ENCODE measurements around the gene RNF114.

The RNF114 gene

DNA sequence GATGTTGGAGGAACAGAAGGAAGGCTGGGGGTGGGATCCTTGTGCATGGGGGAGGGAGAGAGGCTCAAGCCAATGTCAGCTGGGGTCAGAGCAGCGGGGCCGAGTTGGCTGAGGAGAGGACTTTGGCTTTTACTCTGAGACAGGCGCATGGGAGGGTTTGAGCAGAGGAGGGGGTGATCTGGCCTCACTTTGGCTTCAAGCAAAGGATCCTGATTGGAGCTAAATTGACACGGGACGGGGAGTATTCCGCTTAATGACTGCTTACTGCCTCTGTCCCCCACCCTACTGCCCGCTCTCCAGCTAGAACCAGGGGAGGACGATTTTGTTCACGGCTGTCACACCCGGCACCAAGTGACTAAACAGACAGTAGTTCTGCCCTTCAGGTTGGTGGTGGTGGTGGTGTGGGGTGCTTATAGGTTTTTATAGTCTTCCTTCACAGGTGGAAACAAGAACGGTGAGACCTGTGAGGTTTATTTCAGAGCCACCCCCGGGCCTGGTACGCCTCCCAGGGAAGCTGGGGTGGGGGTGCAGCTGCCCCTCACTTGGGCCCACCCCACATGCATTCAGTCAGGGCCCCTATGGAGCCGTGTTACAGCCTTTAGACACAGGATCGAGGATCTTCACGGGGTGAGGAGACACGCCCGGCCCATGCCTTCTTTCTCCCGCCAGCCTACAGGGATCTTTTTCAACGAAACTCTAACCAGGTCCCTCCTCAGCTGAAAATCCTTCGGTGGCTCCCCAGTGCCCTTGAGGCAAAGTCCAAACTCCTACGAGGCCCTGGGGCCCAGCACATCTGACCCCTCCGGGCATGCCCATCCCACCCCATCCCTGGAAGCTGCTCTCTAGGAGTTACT, 45.2 kb downstream of the RNF114 start:
- H3K36me3 Mint-ChIP-seq: no peaks in the 10 kb centered on the region
- peaks cover 30% of the 10 kb centered on the region for H3K4me1 Mint-ChIP-seq (ENCODE audit: low read depth)
- peak overlapping the region; percentile 85 for H3K27ac Mint-ChIP-seq
- peaks cover 3% of the 10 kb centered on the region for H3K27me3 Mint-ChIP-seq
- H3K9me3 Mint-ChIP-seq (ENCODE audit: low read depth): no peaks in the 10 kb centered on the region
- peak overlapping the region; percentile 63 for H3K4me3 Mint-ChIP-seq

DNA sequence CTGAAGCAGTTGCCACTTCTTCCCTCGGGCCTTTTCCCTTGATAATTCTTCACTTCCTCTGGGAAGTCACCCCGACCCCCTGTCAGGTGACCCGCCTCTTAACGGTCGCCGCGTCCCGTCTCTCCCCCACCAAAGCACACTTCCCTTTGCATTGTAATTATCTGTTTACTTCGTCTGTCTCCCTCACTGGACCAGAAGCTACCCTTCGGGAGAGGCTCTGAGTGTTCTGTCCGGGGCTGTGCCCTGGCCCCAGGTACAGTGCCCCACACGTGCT, 45.8 kb downstream of the RNF114 start:
- peak overlapping the region; percentile 85 for H3K27ac Mint-ChIP-seq
- H3K9me3 Mint-ChIP-seq (ENCODE audit: low read depth): no peaks in the 10 kb centered on the region
- H3K4me1 Mint-ChIP-seq (ENCODE audit: low read depth): peaks cover 30% of the 10 kb centered on the region
- peak overlapping the region; percentile 63 for H3K4me3 Mint-ChIP-seq
- H3K36me3 Mint-ChIP-seq: no peaks in the 10 kb centered on the region
- H3K27me3 Mint-ChIP-seq: no peaks in the 10 kb centered on the region

DNA sequence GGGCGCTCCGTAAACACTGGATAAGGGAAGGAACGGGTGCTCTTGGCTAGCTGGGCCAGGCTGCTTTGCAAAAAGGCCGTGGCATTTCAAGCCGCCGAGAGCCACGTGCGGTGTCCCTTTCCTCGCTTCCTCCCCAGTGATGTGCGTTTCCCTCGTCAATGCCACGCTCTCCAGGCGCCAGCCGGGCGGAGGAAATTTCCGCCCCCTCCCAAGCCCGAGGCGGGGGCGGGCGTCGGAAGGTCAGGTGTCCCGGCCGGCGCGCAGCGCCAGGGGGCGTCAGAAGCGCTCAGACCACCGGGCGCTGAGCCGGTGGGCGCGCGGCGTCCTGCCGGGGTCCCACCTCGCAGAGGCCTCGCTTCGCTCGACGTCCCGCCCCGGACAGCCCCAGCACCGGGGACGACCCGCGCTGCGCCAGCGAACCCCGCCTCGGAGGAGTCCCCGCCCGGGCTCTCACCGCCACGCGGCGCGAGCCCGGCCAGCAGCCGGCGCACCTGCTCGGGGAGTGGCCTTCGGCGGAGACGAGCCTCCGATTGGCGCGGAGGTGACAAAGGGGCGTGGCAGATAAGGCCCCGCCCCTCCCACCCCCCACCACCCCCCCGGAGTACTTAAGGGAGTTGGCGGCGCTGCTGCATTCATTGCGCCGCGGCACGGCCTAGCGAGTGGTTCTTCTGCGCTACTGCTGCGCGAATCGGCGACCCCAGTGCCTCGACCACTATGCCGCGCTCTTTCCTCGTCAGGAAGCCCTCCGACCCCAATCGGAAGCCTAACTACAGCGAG, 46.3 kb downstream of the RNF114 start, which contains the start of gene SNAI1:
SNAI1 (plus strand) TSS at position 635 of the 777 bp plus-strand sequence; CDS start at position 715, 80 bp downstream.
- no peaks in the 10 kb centered on the region for H3K9me3 Mint-ChIP-seq (ENCODE audit: low read depth)
- H3K4me1 Mint-ChIP-seq (ENCODE audit: low read depth): peaks cover 30% of the 10 kb centered on the region
- H3K4me3 Mint-ChIP-seq: peak within 1 kb of the TSS; percentile 69
- H3K27ac Mint-ChIP-seq: peak within 1 kb of the TSS; percentile 85
- H3K36me3 Mint-ChIP-seq: no peaks in the 10 kb centered on the region
- no peaks in the 10 kb centered on the region for H3K27me3 Mint-ChIP-seq

DNA sequence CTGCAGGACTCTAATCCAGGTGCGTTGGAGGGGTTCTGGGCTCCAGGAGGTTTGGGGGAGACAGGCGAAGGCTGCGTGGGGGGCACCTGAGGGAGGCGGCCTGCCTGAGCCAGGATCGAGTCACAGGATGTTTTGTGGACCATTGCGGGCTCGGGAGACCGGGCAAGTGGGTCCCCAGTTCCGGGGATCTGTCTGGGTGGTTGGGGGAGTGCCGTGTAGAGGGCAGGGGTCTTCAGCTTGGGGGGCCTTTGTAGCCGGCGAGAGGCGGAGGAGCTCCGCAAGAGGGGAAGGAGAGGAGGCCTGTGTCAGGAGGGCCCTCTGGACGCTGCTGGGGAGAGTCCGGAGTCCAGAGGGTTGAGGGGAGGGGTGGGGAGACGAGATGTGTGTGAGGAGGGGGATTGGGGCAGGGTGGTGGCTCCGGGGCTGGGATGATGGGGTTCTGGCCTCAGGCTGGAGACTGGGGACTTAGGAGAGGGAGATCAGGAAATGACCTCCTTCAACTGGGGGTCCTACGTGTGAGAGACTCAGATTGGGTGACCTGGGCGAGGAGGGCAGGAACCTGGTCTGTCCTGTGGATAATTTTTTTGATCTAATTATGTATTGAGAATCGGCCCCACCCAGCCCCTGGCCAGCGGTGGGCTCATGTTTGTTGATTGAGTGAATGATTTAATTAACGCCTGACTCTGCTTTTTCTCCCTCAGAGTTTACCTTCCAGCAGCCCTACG, 47.1 kb downstream of the RNF114 start:
- Mint-ChIP-seq H3K27ac (no peak overlapping the region), H3K27me3 (no peaks in the 10 kb centered on the region), H3K9me3 (ENCODE audit: low read depth) (no peaks in the 10 kb centered on the region), H3K4me3 (peak overlapping the region; percentile 69), H3K36me3 (no peaks in the 10 kb centered on the region), H3K4me1 (ENCODE audit: low read depth) (peaks cover 30% of the 10 kb centered on the region)

DNA sequence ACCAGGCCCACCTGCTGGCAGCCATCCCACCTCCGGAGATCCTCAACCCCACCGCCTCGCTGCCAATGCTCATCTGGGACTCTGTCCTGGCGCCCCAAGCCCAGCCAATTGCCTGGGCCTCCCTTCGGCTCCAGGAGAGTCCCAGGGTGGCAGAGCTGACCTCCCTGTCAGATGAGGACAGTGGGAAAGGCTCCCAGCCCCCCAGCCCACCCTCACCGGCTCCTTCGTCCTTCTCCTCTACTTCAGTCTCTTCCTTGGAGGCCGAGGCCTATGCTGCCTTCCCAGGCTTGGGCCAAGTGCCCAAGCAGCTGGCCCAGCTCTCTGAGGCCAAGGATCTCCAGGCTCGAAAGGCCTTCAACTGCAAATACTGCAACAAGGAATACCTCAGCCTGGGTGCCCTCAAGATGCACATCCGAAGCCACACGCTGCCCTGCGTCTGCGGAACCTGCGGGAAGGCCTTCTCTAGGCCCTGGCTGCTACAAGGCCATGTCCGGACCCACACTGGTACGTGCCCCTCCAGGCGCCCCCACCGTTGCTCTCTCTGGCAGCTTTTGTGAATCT, 47.7 kb downstream of the RNF114 start:
- peaks cover 30% of the 10 kb centered on the region for H3K4me1 Mint-ChIP-seq (ENCODE audit: low read depth)
- peak overlapping the region; percentile 58 for H3K4me3 Mint-ChIP-seq
- no peaks in the 10 kb centered on the region for H3K36me3 Mint-ChIP-seq
- H3K27ac Mint-ChIP-seq: no peak overlapping the region
- H3K27me3 Mint-ChIP-seq: no peaks in the 10 kb centered on the region
- no peaks in the 10 kb centered on the region for H3K9me3 Mint-ChIP-seq (ENCODE audit: low read depth)

DNA sequence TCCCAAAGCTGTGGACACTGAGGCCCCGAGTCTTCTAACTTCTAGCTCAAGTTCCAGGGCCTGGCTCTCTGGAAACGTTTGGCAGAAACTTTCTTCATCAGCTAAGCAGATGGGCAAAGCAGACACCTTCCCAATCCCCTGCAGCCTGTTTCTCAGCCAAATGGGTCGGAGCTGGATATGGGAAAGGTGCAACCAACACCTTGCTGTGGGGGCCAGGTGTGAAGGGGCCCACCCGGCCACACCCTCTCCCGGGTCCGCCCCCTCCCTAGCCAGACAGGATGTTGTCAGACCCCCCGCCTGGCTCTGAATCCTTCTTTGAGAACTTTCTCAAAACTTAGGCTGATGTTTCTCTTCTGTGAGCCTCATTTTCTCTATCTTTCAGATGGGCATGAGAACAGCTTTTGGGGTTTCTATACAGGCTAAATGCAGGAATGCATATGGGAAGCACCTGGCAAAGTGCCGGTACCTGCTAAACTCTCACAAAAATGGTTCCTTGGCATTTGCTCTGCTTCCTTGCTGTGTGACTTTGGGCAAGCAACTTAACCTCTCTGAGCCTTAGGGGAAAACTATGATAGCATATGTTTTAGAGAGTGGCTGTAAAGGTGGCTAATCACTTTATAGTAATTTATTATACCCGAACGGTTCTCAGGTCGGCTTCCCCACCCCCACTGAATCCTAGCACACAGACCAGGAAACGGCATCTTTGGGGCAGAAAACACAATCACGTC, 48.4 kb downstream of the RNF114 start:
- Mint-ChIP-seq H3K4me3 (no peak overlapping the region), H3K4me1 (ENCODE audit: low read depth) (peaks cover 27% of the 10 kb centered on the region), H3K9me3 (ENCODE audit: low read depth) (no peaks in the 10 kb centered on the region), H3K27me3 (no peaks in the 10 kb centered on the region), H3K36me3 (no peaks in the 10 kb centered on the region), H3K27ac (no peak overlapping the region)

DNA sequence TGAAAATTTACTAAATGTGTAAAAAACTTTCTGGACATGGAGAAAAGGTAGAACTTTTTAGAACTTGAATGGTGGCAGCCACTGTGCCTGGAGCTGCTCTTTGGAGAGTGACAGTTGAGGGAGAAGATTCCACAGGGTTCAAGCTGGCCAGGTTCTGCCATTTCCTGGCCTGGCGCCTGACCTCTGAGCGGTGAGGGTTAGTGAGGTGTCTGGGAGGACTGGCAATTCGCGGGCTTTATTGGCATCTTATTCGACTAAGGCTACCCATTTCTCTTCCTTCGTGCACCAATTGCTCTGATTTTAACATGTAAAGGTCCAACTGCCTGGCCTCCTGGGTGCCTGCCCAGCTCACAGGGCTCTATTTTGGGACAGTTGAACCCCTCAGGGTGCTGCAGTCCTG, 49.0 kb downstream of the RNF114 start:
- H3K9me3 Mint-ChIP-seq (ENCODE audit: low read depth): no peaks in the 10 kb centered on the region
- no peaks in the 10 kb centered on the region for H3K36me3 Mint-ChIP-seq
- H3K27ac Mint-ChIP-seq: no peak overlapping the region
- H3K4me3 Mint-ChIP-seq: no peak overlapping the region
- H3K4me1 Mint-ChIP-seq (ENCODE audit: low read depth): peaks cover 21% of the 10 kb centered on the region
- H3K27me3 Mint-ChIP-seq: no peaks in the 10 kb centered on the region

DNA sequence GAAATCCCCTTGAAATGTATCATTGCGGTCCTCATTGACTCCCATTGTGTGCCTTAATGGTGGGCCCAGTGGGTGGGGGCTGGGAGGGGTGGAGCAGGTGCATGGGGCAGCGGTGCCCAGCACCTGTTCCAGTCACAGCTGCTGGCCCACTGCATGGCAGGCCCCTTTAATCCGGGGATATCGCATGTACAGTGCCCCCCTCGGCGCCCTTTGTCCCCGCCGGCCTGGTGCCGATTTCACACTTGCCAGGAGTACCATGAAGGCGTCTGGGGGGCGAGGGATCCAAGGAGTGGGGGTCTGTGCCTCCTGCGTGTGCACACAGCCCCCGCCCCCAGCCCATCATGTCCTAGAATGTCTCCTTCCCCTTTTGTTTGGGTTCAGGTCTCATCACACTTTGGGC, 49.4 kb downstream of the RNF114 start:
- Mint-ChIP-seq H3K4me1 (ENCODE audit: low read depth) (peaks cover 18% of the 10 kb centered on the region), H3K9me3 (ENCODE audit: low read depth) (no peaks in the 10 kb centered on the region), H3K36me3 (no peaks in the 10 kb centered on the region), H3K27me3 (no peaks in the 10 kb centered on the region), H3K27ac (no peak overlapping the region), H3K4me3 (no peak overlapping the region)

DNA sequence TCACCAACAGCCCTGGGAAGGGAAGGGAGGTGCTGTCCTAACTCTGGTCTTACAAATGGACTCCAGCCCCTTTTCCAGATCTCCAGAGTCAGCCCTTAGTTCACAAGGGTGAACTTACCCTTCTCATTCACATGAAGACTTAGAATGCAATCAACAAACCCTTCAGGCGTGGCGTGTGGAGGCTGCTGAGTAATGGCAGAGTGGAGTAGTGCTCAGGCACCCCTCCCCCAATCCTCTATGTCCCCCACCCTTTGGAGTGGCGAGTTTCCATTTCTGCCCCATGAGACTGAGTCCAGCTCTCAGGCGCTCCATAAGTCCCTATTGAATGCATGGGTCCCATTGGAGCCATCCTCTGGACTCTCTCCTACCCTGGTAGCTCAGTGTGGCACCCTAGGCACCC, 49.9 kb downstream of the RNF114 start:
- H3K27ac Mint-ChIP-seq: no peak overlapping the region
- no peaks in the 10 kb centered on the region for H3K36me3 Mint-ChIP-seq
- H3K4me3 Mint-ChIP-seq: no peak overlapping the region
- no peaks in the 10 kb centered on the region for H3K9me3 Mint-ChIP-seq (ENCODE audit: low read depth)
- H3K27me3 Mint-ChIP-seq: no peaks in the 10 kb centered on the region
- H3K4me1 Mint-ChIP-seq (ENCODE audit: low read depth): peaks cover 15% of the 10 kb centered on the region

DNA sequence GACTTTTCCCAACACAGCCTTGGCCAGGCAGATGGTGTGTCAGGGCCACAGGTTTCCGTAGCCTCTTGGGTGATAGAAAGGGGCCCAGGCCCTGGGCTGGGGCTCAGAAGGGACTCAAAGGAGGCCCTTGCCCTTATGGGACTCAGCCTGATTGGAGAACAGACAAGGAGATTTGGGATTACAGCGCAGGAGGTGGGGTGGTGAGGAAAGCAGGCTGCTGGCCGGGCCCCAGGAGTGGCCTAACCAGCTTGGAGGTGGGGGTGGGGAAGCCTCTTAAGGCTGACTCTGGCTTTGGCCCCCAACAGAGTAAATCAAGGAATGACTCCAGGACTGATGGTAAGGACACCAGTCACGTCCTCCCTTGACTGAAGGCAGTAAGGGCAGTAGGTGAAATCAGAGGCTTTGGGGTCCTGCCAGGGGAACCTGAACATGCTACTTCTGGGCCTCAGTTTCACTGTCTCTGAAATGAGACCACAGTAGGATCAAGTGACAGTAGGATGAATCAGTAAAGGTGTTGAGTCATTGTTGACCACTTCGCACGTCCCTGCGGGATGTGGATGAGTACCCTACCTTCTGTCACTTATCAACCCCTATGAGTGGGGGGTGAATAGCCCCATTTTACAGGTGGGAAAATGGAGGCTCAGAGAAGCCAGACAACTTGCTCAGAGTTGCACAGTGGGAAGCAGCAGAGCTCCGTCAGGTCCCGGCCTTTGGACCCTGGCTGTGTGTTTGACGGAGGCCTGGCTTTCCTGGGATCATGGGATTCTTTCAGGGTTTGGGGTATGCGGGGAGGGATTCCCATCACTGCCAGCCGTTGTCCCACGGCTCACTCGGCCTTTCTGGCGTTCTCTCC, 51.0 kb downstream of the RNF114 start:
- Mint-ChIP-seq H3K27me3 (no peaks in the 10 kb centered on the region), H3K36me3 (no peaks in the 10 kb centered on the region), H3K9me3 (ENCODE audit: low read depth) (no peaks in the 10 kb centered on the region), H3K4me3 (no peak overlapping the region), H3K4me1 (ENCODE audit: low read depth) (peaks cover 10% of the 10 kb centered on the region), H3K27ac (no peak overlapping the region)

DNA sequence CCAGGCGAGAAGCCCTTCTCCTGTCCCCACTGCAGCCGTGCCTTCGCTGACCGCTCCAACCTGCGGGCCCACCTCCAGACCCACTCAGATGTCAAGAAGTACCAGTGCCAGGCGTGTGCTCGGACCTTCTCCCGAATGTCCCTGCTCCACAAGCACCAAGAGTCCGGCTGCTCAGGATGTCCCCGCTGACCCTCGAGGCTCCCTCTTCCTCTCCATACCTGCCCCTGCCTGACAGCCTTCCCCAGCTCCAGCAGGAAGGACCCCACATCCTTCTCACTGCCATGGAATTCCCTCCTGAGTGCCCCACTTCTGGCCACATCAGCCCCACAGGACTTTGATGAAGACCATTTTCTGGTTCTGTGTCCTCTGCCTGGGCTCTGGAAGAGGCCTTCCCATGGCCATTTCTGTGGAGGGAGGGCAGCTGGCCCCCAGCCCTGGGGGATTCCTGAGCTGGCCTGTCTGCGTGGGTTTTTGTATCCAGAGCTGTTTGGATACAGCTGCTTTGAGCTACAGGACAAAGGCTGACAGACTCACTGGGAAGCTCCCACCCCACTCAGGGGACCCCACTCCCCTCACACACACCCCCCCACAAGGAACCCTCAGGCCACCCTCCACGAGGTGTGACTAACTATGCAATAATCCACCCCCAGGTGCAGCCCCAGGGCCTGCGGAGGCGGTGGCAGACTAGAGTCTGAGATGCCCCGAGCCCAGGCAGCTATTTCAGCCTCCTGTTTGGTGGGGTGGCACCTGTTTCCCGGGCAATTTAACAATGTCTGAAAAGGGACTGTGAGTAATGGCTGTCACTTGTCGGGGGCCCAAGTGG, 51.9 kb downstream of the RNF114 start:
- Mint-ChIP-seq H3K27ac (no peak overlapping the region), H3K4me1 (ENCODE audit: low read depth) (peaks cover 6% of the 10 kb centered on the region), H3K36me3 (no peaks in the 10 kb centered on the region), H3K9me3 (ENCODE audit: low read depth) (no peaks in the 10 kb centered on the region), H3K27me3 (no peaks in the 10 kb centered on the region), H3K4me3 (no peak overlapping the region)

DNA sequence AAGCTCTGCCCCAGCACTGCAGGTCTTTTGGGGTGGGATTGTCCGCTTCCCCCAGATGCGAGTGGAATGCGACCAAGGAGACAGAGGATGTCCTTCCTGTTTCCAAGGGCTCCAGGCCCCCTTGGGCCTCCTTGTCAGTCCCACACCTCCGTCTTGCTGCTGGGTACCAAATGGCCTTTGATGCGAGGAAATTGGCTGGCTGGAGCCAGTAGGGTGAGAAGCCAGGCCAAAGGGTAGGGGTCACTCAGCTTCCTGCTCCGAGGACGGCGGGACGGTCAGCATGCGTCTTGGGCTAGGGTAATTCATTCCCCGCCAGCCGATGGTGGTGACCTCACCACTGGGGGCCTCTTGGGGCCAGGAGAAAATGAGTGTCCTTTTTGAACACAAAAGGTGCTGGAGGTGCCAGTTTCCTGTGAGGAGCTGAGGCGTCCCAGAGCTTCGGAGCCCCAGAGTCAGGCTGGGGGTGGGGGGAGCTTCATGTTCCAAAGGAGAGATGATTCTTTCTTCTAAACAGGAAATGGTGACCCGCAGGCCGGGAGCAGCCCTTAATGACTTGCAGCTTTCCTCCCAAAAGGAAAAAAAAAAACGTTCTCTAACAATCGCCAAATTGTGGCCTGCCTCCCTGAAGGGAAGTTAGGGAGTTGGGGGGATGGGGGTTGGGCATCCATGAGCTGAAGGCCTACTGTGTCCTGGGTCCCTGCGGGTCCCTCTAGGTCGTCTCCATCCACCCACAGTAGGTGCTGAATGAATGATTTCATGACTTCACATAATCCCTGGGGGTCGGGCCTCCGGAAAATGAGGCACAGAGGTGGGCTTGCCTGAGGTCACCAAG, 53.3 kb downstream of the RNF114 start:
- no peaks in the 10 kb centered on the region for H3K27me3 Mint-ChIP-seq
- no peak overlapping the region for H3K27ac Mint-ChIP-seq
- H3K4me1 Mint-ChIP-seq (ENCODE audit: low read depth): no peaks in the 10 kb centered on the region
- H3K9me3 Mint-ChIP-seq (ENCODE audit: low read depth): no peaks in the 10 kb centered on the region
- H3K4me3 Mint-ChIP-seq: no peak overlapping the region
- H3K36me3 Mint-ChIP-seq: no peaks in the 10 kb centered on the region
